ENCODE data around the gene ALDH1A1.

The ALDH1A1 gene

GRCh38 chr9:72928042-72928507 lies 24.8 kb downstream of the ALDH1A1 start:
- Histone ChIP-seq H3K9me3 (replicated peaks; ENCODE audit: insufficient read depth, low read length) (no peaks in the 10 kb centered on the region), H3K36me3 (replicated peaks; ENCODE audit: insufficient read depth, low read length) (no peaks in the 10 kb centered on the region), H2AFZ (ENCODE audit: low read length) (no peak overlapping the region), H3K9ac (ENCODE audit: low read length) (no peak overlapping the region), H3F3A (ENCODE audit: insufficient read depth, low read length) (no peaks in the 10 kb centered on the region), H3K79me2 (ENCODE audit: low read length) (no peaks in the 10 kb centered on the region), H3K4me1 (ENCODE audit: low read length) (no peaks in the 10 kb centered on the region), H3K27ac (ENCODE audit: low read length) (no peak overlapping the region), H3K27me3 (replicated peaks; ENCODE audit: insufficient read depth, low read length) (no peaks in the 10 kb centered on the region), H3K4me2 (ENCODE audit: low read depth, low read length) (no peak overlapping the region), H3K4me3 (ENCODE audit: low read length) (no peak overlapping the region), H3K9me2 (replicated peaks; ENCODE audit: insufficient read depth, low read length) (no peaks in the 10 kb centered on the region), H4K20me1 (ENCODE audit: insufficient read depth, low read length) (no peaks in the 10 kb centered on the region)
- TF ChIP-seq EZH2phosphoT487 (IDR thresholded peaks at IDR 0.05; ENCODE audit: low read length) (no peak), EZH2 (optimal IDR thresholded peaks at IDR 0.05; ENCODE audit: low read depth, low read length) (no peak), CTCF (IDR thresholded peaks at IDR 0.05; ENCODE audit: low read length) (no peak)
- no peak for DNase-seq

- no peak for DNase-seq
- Histone ChIP-seq H3K27me3 (replicated peaks; ENCODE audit: insufficient read depth, low read length) (no peaks in the 10 kb centered on the region), H3K4me1 (ENCODE audit: low read length) (no peaks in the 10 kb centered on the region), H3K27ac (ENCODE audit: low read length) (no peak overlapping the region), H3K9me2 (replicated peaks; ENCODE audit: insufficient read depth, low read length) (no peaks in the 10 kb centered on the region), H3K9ac (ENCODE audit: low read length) (no peak overlapping the region), H3K79me2 (ENCODE audit: low read length) (no peaks in the 10 kb centered on the region), H3K36me3 (replicated peaks; ENCODE audit: insufficient read depth, low read length) (no peaks in the 10 kb centered on the region), H3F3A (ENCODE audit: insufficient read depth, low read length) (no peaks in the 10 kb centered on the region), H2AFZ (ENCODE audit: low read length) (no peak overlapping the region), H3K4me3 (ENCODE audit: low read length) (no peak overlapping the region), H3K4me2 (ENCODE audit: low read depth, low read length) (no peak overlapping the region), H3K9me3 (replicated peaks; ENCODE audit: insufficient read depth, low read length) (no peaks in the 10 kb centered on the region), H4K20me1 (ENCODE audit: insufficient read depth, low read length) (no peaks in the 10 kb centered on the region)
- TF ChIP-seq EZH2 (optimal IDR thresholded peaks at IDR 0.05; ENCODE audit: low read depth, low read length), result no peak
Measured at GRCh38 chr9:72926506-72926905, 26.3 kb downstream of the ALDH1A1 start.

GRCh38 chr9:72925891-72926290 lies 27.0 kb downstream of the ALDH1A1 start:
- no peaks in the 10 kb centered on the region for H3K9me3 ChIP-seq (replicated peaks; ENCODE audit: insufficient read depth, low read length)
- H3K4me2 ChIP-seq (ENCODE audit: low read depth, low read length), result no peak overlapping the region
- H3K27ac ChIP-seq (ENCODE audit: low read length), result no peak overlapping the region
- DNase-seq, result no peak
- no peak overlapping the region for H3K9ac ChIP-seq (ENCODE audit: low read length)
- H3K4me3 ChIP-seq (ENCODE audit: low read length), result no peak overlapping the region
- no peaks in the 10 kb centered on the region for H3K9me2 ChIP-seq (replicated peaks; ENCODE audit: insufficient read depth, low read length)
- no peaks in the 10 kb centered on the region for H3K27me3 ChIP-seq (replicated peaks; ENCODE audit: insufficient read depth, low read length)
- H3K36me3 ChIP-seq (replicated peaks; ENCODE audit: insufficient read depth, low read length), result no peaks in the 10 kb centered on the region
- H3F3A ChIP-seq (ENCODE audit: insufficient read depth, low read length), result no peaks in the 10 kb centered on the region
- TF ChIP-seq EZH2 (optimal IDR thresholded peaks at IDR 0.05; ENCODE audit: low read depth, low read length) (no peak), CTCF (IDR thresholded peaks at IDR 0.05; ENCODE audit: low read length) (no peak), EZH2phosphoT487 (IDR thresholded peaks at IDR 0.05; ENCODE audit: low read length) (no peak)
- no peaks in the 10 kb centered on the region for H3K4me1 ChIP-seq (ENCODE audit: low read length)
- H4K20me1 ChIP-seq (ENCODE audit: insufficient read depth, low read length), result no peaks in the 10 kb centered on the region
- no peak overlapping the region for H2AFZ ChIP-seq (ENCODE audit: low read length)
- H3K79me2 ChIP-seq (ENCODE audit: low read length), result no peaks in the 10 kb centered on the region

GRCh38 chr9:72925126-72925789 lies 27.6 kb downstream of the ALDH1A1 start:
- H3K36me3 ChIP-seq (replicated peaks; ENCODE audit: insufficient read depth, low read length), result no peaks in the 10 kb centered on the region
- no peak overlapping the region for H3K4me2 ChIP-seq (ENCODE audit: low read depth, low read length)
- no peak overlapping the region for H2AFZ ChIP-seq (ENCODE audit: low read length)
- no peak overlapping the region for H3K4me3 ChIP-seq (ENCODE audit: low read length)
- H3K9me2 ChIP-seq (replicated peaks; ENCODE audit: insufficient read depth, low read length), result no peaks in the 10 kb centered on the region
- no peaks in the 10 kb centered on the region for H3K9me3 ChIP-seq (replicated peaks; ENCODE audit: insufficient read depth, low read length)
- no peaks in the 10 kb centered on the region for H3K27me3 ChIP-seq (replicated peaks; ENCODE audit: insufficient read depth, low read length)
- no peak overlapping the region for H3K27ac ChIP-seq (ENCODE audit: low read length)
- no peaks in the 10 kb centered on the region for H4K20me1 ChIP-seq (ENCODE audit: insufficient read depth, low read length)
- H3F3A ChIP-seq (ENCODE audit: insufficient read depth, low read length), result no peaks in the 10 kb centered on the region
- DNase-seq, result no peak
- no peak for TF ChIP-seq EZH2 (optimal IDR thresholded peaks at IDR 0.05; ENCODE audit: low read depth, low read length)
- TF ChIP-seq EZH2phosphoT487 (IDR thresholded peaks at IDR 0.05; ENCODE audit: low read length), result no peak
- no peak for TF ChIP-seq CTCF (IDR thresholded peaks at IDR 0.05; ENCODE audit: low read length)
- no peak overlapping the region for H3K9ac ChIP-seq (ENCODE audit: low read length)
- H3K79me2 ChIP-seq (ENCODE audit: low read length), result no peaks in the 10 kb centered on the region
- no peaks in the 10 kb centered on the region for H3K4me1 ChIP-seq (ENCODE audit: low read length)
